ENCODE results near the gene VKORC1.

Gene VKORC1

GRCh38 chr16:31135535-31136286 is 41.1 kb upstream of the VKORC1 start, which contains the start of gene PRSS8:
Gene PRSS8, minus strand, starts transcription at chr16:31135727. Its CDS starts 229 bp downstream, at chr16:31135498.
- Histone ChIP-seq H3F3A (ENCODE audit: insufficient read depth) (no peaks in the 10 kb centered on the region), H3K27ac (ENCODE audit: low read depth, low read length) (no peak within 1 kb of the TSS), H3K4me3 (ENCODE audit: insufficient read depth, low read length, poor library complexity, severe bottlenecking) (no peak within 1 kb of the TSS)

GRCh38 chr16:31134625-31135534 is 40.3 kb upstream of the VKORC1 start:
- H3K79me2 ChIP-seq (ENCODE audit: insufficient read depth, low read length), result no peaks in the 10 kb centered on the region
- no peak overlapping the region for H3K9ac ChIP-seq (ENCODE audit: low read length)
- no peaks in the 10 kb centered on the region for H3F3A ChIP-seq (ENCODE audit: insufficient read depth)
- no peak overlapping the region for H3K4me3 ChIP-seq (ENCODE audit: insufficient read depth, low read length, poor library complexity, severe bottlenecking)
- no peaks in the 10 kb centered on the region for H3K27me3 ChIP-seq (ENCODE audit: low read length)
- H2AFZ ChIP-seq (ENCODE audit: low read depth, low read length, severe bottlenecking), result no peak overlapping the region
- no peaks in the 10 kb centered on the region for H3K9me2 ChIP-seq (replicated peaks; ENCODE audit: insufficient read depth, low read length)
- H4K20me1 ChIP-seq (ENCODE audit: low read depth, low read length), result no peaks in the 10 kb centered on the region
- H3K4me2 ChIP-seq (ENCODE audit: low read depth, low read length, poor library complexity, severe bottlenecking), result no peak overlapping the region
- H3K36me3 ChIP-seq (ENCODE audit: low read length), result no peaks in the 10 kb centered on the region
- H3K9me3 ChIP-seq (ENCODE audit: insufficient read depth, low read length), result no peaks in the 10 kb centered on the region
- TF ChIP-seq, protein P1, sequence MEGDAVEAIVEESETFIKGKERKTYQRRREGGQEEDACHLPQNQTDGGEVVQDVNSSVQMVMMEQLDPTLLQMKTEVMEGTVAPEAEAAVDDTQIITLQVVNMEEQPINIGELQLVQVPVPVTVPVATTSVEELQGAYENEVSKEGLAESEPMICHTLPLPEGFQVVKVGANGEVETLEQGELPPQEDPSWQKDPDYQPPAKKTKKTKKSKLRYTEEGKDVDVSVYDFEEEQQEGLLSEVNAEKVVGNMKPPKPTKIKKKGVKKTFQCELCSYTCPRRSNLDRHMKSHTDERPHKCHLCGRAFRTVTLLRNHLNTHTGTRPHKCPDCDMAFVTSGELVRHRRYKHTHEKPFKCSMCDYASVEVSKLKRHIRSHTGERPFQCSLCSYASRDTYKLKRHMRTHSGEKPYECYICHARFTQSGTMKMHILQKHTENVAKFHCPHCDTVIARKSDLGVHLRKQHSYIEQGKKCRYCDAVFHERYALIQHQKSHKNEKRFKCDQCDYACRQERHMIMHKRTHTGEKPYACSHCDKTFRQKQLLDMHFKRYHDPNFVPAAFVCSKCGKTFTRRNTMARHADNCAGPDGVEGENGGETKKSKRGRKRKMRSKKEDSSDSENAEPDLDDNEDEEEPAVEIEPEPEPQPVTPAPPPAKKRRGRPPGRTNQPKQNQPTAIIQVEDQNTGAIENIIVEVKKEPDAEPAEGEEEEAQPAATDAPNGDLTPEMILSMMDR (IDR thresholded peaks at IDR 0.05; ENCODE audit: insufficient read depth, low read length, poor library complexity, severe bottlenecking), result no peak
- no peak for TF ChIP-seq EZH2phosphoT487 (conservative IDR thresholded peaks at IDR 0.05; ENCODE audit: low read length)
- no peak overlapping the region for H3K27ac ChIP-seq (ENCODE audit: low read depth, low read length)

More at GRCh38 chr16:31135535-31136286, 41.1 kb upstream of the VKORC1 start, which contains the start of gene PRSS8:
- Histone ChIP-seq H3K36me3 (ENCODE audit: low read length) (no peaks in the 10 kb centered on the region), H3K9me2 (replicated peaks; ENCODE audit: insufficient read depth, low read length) (no peaks in the 10 kb centered on the region), H4K20me1 (ENCODE audit: low read depth, low read length) (no peaks in the 10 kb centered on the region), H3K27me3 (ENCODE audit: low read length) (no peaks in the 10 kb centered on the region), H3K79me2 (ENCODE audit: insufficient read depth, low read length) (no peaks in the 10 kb centered on the region), H3K9ac (ENCODE audit: low read length) (no peak within 1 kb of the TSS), H2AFZ (ENCODE audit: low read depth, low read length, severe bottlenecking) (no peak within 1 kb of the TSS), H3K4me2 (ENCODE audit: low read depth, low read length, poor library complexity, severe bottlenecking) (no peak within 1 kb of the TSS), H3K9me3 (ENCODE audit: insufficient read depth, low read length) (no peaks in the 10 kb centered on the region)
- TF ChIP-seq, protein P1 (IDR thresholded peaks at IDR 0.05; ENCODE audit: insufficient read depth, low read length, poor library complexity, severe bottlenecking), result no peak
- TF ChIP-seq EZH2phosphoT487 (conservative IDR thresholded peaks at IDR 0.05; ENCODE audit: low read length), result no peak

DNA sequence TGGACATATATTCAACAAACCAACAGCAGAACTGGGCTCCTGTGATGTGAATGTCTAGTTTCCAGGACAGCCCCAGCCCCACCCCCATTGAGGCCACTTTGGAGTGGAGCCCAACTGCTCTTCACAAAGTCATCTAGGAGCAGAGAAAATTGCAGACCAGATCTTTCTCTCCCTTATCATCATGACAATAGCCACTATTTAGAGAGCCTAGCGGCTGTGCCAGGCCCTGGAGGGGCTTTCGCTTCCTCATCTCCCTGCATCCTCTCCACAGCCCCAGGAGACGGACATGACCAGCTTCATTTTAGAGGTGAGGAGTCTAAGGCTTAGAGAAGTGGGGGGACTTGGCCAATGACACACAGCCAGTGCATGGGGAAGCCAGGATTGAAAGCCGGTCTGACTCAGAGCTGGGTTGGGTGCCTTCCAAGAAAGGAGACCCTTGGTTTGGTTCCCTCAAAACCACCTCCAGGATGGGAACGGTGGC is 39.5 kb upstream of the VKORC1 start:
- no peaks in the 10 kb centered on the region for H3K9me2 ChIP-seq (replicated peaks; ENCODE audit: insufficient read depth, low read length)
- no peaks in the 10 kb centered on the region for H3F3A ChIP-seq (ENCODE audit: insufficient read depth)
- H3K79me2 ChIP-seq (ENCODE audit: insufficient read depth, low read length), result no peaks in the 10 kb centered on the region
- no peak overlapping the region for H3K4me3 ChIP-seq (ENCODE audit: insufficient read depth, low read length, poor library complexity, severe bottlenecking)
- H3K27ac ChIP-seq (ENCODE audit: low read depth, low read length), result no peak overlapping the region
- no peaks in the 10 kb centered on the region for H3K36me3 ChIP-seq (ENCODE audit: low read length)
- H3K4me2 ChIP-seq (ENCODE audit: low read depth, low read length, poor library complexity, severe bottlenecking), result no peak overlapping the region
- H3K9me3 ChIP-seq (ENCODE audit: insufficient read depth, low read length), result no peaks in the 10 kb centered on the region
- H4K20me1 ChIP-seq (ENCODE audit: low read depth, low read length), result no peaks in the 10 kb centered on the region
- no peak overlapping the region for H2AFZ ChIP-seq (ENCODE audit: low read depth, low read length, severe bottlenecking)
- no peaks in the 10 kb centered on the region for H3K27me3 ChIP-seq (ENCODE audit: low read length)
- H3K9ac ChIP-seq (ENCODE audit: low read length), result no peak overlapping the region
- TF ChIP-seq, protein P1 (IDR thresholded peaks at IDR 0.05; ENCODE audit: insufficient read depth, low read length, poor library complexity, severe bottlenecking), result no peak
- no peak for TF ChIP-seq EZH2phosphoT487 (conservative IDR thresholded peaks at IDR 0.05; ENCODE audit: low read length)

All from SU-DHL-6 (cell line).